HFF-Myc (cell line): ENCODE results near the gene SPNS2.

Experiments used
- DNase-seq: peaks from one replicate; pipeline ENCODE4 v3.0.0-alpha.2; 2011; ENCODE audit warnings: low read depth; ENCODE audit errors: extremely low read depth
- H3K4me3 ChIP-seq: replicated peaks from 2 replicates; pipeline ENCODE4 v1.5.1; 2011; ENCODE audit warnings: low read depth, mild to moderate bottlenecking, control low read depth, low read length
- CTCF ChIP-seq: IDR thresholded peaks from 2 replicates; pipeline ENCODE4 v1.5.1; 2012; ENCODE audit warnings: mild to moderate bottlenecking, low read depth, low read length, control low read depth; ENCODE audit errors: missing control alignments

The SPNS2 gene

GRCh38 chr17:4545217-4545951 is 46.7 kb downstream of the SPNS2 start:
- H3K4me3 ChIP-seq, result no peak overlapping the region
- DNase-seq, result no peak
- no peak for TF ChIP-seq CTCF

- no peak for TF ChIP-seq CTCF
- H3K4me3 ChIP-seq, result no peak overlapping the region
- DNase-seq, result no peak
These were observed 48.6 kb downstream of the SPNS2 start for GRCh38 chr17:4547118-4547906.

- DNase-seq, result no peak
- H3K4me3 ChIP-seq, result no peak overlapping the region
- no peak for TF ChIP-seq CTCF
These were observed 49.4 kb downstream of the SPNS2 start for GRCh38 chr17:4548061-4548461.

GRCh38 chr17:4548721-4549531 is 50.2 kb downstream of the SPNS2 start:
- TF ChIP-seq CTCF, result no peak
- no peak overlapping the region for H3K4me3 ChIP-seq
- no peak for DNase-seq

GRCh38 chr17:4549781-4550533 is 51.3 kb downstream of the SPNS2 start:
- no peak for TF ChIP-seq CTCF
- no peak for DNase-seq
- H3K4me3 ChIP-seq, result no peak overlapping the region

GRCh38 chr17:4550534-4551039 is 51.9 kb downstream of the SPNS2 start:
- DNase-seq, result no peak
- H3K4me3 ChIP-seq, result no peak overlapping the region
- no peak for TF ChIP-seq CTCF
